ENCODE measurements around the gene KRTAP16-1.
"Not testable (repeated sequence)": the region's sequence is repeated elsewhere in the genome, so short reads cannot be mapped to it uniquely, and the experiment has no call there.

KRTAP16-1 gene

GRCh38 chr17:41308918-41309359 lies at the start of gene KRTAP16-1:
Gene KRTAP16-1 (minus strand): TSS chr17:41309309. CDS start chr17:41309253, 56 bp downstream.
- no peak for DNase-seq (ENCODE audit: low spot score)

- no peak for DNase-seq (ENCODE audit: low spot score)
These were observed 45.4 kb upstream of the KRTAP16-1 start for GRCh38 chr17:41354536-41354935.

- no peak for DNase-seq (ENCODE audit: low spot score)
These were observed 43.7 kb upstream of the KRTAP16-1 start for GRCh38 chr17:41352597-41353366.

- DNase-seq (ENCODE audit: low spot score) = no peak
These were observed 42.1 kb upstream of the KRTAP16-1 start for GRCh38 chr17:41351177-41351576.

GRCh38 chr17:41350381-41350878 lies 41.3 kb upstream of the KRTAP16-1 start, which contains the start of gene KRT33A:
Gene KRT33A (minus strand): TSS chr17:41350828. CDS start chr17:41350767, 61 bp downstream.
- DNase-seq (ENCODE audit: low spot score) = not testable (repeated sequence)

- DNase-seq (ENCODE audit: low spot score) = no peak
These were observed 39.0 kb upstream of the KRTAP16-1 start for GRCh38 chr17:41347869-41348760.

- not testable (repeated sequence) for DNase-seq (ENCODE audit: low spot score)
These were observed 37.3 kb upstream of the KRTAP16-1 start for GRCh38 chr17:41346421-41346820.

- no peak for DNase-seq (ENCODE audit: low spot score)
These were observed 36.9 kb upstream of the KRTAP16-1 start for GRCh38 chr17:41345992-41346391.

- DNase-seq (ENCODE audit: low spot score) = no peak
These were observed 33.9 kb upstream of the KRTAP16-1 start for GRCh38 chr17:41343029-41343428.

GRCh38 chr17:41340934-41341861 lies 32.1 kb upstream of the KRTAP16-1 start:
- DNase-seq (ENCODE audit: low spot score) = no peak

- DNase-seq (ENCODE audit: low spot score) = no peak
These were observed 31.4 kb upstream of the KRTAP16-1 start for GRCh38 chr17:41340494-41340893.

GRCh38 chr17:41339571-41340172 lies 30.6 kb upstream of the KRTAP16-1 start:
- DNase-seq (ENCODE audit: low spot score) = no peak

- DNase-seq (ENCODE audit: low spot score) = no peak
These were observed 29.9 kb upstream of the KRTAP16-1 start for GRCh38 chr17:41338961-41339485.

- no peak for DNase-seq (ENCODE audit: low spot score)
These were observed 26.6 kb upstream of the KRTAP16-1 start for GRCh38 chr17:41335747-41336146.

- no peak for DNase-seq (ENCODE audit: low spot score)
These were observed 25.5 kb upstream of the KRTAP16-1 start for GRCh38 chr17:41334385-41335305.

GRCh38 chr17:41333836-41334235 lies 24.7 kb upstream of the KRTAP16-1 start:
- no peak for DNase-seq (ENCODE audit: low spot score)

- no peak for DNase-seq (ENCODE audit: low spot score)
These were observed 24.0 kb upstream of the KRTAP16-1 start for GRCh38 chr17:41333098-41333497.

GRCh38 chr17:41332239-41332638 lies 23.1 kb upstream of the KRTAP16-1 start:
- DNase-seq (ENCODE audit: low spot score) = no peak

GRCh38 chr17:41331606-41332005 lies 22.5 kb upstream of the KRTAP16-1 start:
- DNase-seq (ENCODE audit: low spot score) = no peak
